ENCODE data around the gene NKAIN1.
A peak's percentile ranks its signal among the peaks of the same experiment; 100 is the strongest.

The NKAIN1 gene

DNA sequence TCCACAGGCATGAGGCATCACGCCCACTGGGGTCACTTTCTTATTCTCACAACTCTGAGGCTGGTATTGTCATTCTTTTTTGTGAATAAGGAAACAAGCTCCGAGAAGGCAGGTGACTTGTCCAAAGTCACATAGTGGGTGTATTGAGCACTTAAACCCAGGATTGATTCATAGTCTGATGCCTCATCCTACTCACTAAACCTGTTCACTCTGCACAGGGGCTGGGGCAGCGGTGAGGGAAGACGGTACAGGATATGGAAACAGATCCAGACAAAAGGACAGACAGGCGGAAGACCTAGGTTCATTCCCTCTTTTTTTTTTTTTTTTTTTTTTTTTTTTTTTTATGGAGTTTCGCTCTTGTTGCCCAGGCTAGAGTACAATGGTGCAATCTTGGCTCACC lies 56.6 kb downstream of the NKAIN1 start:
- no peaks in the 10 kb centered on the region for H3K9me3 ChIP-seq (replicated peaks; ENCODE audit: insufficient read depth, low read length)
- H3K9ac ChIP-seq (ENCODE audit: low read length) = no peak overlapping the region
- H3F3A ChIP-seq (ENCODE audit: insufficient read depth, low read length) = no peaks in the 10 kb centered on the region
- no peak overlapping the region for H3K4me2 ChIP-seq (ENCODE audit: low read depth, low read length)
- peaks cover 4% of the 10 kb centered on the region; the same call in 1 of the 2 replicates for H3K4me1 ChIP-seq (ENCODE audit: low read length)
- no peaks in the 10 kb centered on the region for H3K79me2 ChIP-seq (ENCODE audit: low read length)
- peaks cover 63% of the 10 kb centered on the region for H3K27me3 ChIP-seq (replicated peaks; ENCODE audit: insufficient read depth, low read length)
- no peaks in the 10 kb centered on the region for H4K20me1 ChIP-seq (ENCODE audit: insufficient read depth, low read length)
- H2AFZ ChIP-seq (ENCODE audit: low read length) = no peak overlapping the region
- no peak for DNase-seq
- H3K9me2 ChIP-seq (replicated peaks; ENCODE audit: insufficient read depth, low read length) = no peaks in the 10 kb centered on the region
- TF ChIP-seq, protein P1, sequence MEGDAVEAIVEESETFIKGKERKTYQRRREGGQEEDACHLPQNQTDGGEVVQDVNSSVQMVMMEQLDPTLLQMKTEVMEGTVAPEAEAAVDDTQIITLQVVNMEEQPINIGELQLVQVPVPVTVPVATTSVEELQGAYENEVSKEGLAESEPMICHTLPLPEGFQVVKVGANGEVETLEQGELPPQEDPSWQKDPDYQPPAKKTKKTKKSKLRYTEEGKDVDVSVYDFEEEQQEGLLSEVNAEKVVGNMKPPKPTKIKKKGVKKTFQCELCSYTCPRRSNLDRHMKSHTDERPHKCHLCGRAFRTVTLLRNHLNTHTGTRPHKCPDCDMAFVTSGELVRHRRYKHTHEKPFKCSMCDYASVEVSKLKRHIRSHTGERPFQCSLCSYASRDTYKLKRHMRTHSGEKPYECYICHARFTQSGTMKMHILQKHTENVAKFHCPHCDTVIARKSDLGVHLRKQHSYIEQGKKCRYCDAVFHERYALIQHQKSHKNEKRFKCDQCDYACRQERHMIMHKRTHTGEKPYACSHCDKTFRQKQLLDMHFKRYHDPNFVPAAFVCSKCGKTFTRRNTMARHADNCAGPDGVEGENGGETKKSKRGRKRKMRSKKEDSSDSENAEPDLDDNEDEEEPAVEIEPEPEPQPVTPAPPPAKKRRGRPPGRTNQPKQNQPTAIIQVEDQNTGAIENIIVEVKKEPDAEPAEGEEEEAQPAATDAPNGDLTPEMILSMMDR (IDR thresholded peaks at IDR 0.05; ENCODE audit: low read length) = no peak
- no peak for TF ChIP-seq EZH2 (optimal IDR thresholded peaks at IDR 0.05; ENCODE audit: low read depth, low read length)
- TF ChIP-seq EZH2phosphoT487 (IDR thresholded peaks at IDR 0.05; ENCODE audit: low read length) = no peak
- H3K4me3 ChIP-seq (ENCODE audit: low read length) = no peak overlapping the region
- no peaks in the 10 kb centered on the region for H3K36me3 ChIP-seq (replicated peaks; ENCODE audit: insufficient read depth, low read length)
- H3K27ac ChIP-seq (ENCODE audit: low read length) = no peak overlapping the region

DNA sequence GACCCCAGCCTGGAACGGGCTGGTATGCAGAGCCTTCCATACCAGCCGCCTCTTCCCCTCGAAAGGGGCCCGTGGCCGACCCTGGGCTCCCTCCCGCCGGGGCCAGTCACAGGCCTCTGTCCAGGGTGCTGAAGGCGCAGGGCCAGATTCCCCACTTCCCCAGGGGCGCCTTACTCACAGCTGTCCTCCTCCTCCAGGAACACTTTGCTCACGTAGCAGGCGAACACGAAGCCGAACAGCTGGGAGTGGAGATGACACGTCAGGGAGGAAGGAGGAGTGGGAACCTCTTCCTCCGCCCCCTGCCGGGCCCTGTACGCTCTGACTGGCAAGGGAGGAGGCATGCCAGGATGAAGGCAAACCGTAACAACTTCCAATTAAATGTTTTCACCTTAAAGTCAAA lies 57.3 kb downstream of the NKAIN1 start:
- Histone ChIP-seq H3K79me2 (ENCODE audit: low read length) (no peaks in the 10 kb centered on the region), H4K20me1 (ENCODE audit: insufficient read depth, low read length) (no peaks in the 10 kb centered on the region), H3K4me3 (ENCODE audit: low read length) (peak overlapping the region; percentile 9; the same call in 1 of the 2 replicates), H3K4me1 (ENCODE audit: low read length) (peaks cover 4% of the 10 kb centered on the region; the same call in 1 of the 2 replicates), H3K36me3 (replicated peaks; ENCODE audit: insufficient read depth, low read length) (no peaks in the 10 kb centered on the region), H3K9ac (ENCODE audit: low read length) (no peak overlapping the region), H3K9me3 (replicated peaks; ENCODE audit: insufficient read depth, low read length) (no peaks in the 10 kb centered on the region), H3K4me2 (ENCODE audit: low read depth, low read length) (peak overlapping the region; percentile 66), H3K27ac (ENCODE audit: low read length) (no peak overlapping the region), H3K9me2 (replicated peaks; ENCODE audit: insufficient read depth, low read length) (no peaks in the 10 kb centered on the region), H2AFZ (ENCODE audit: low read length) (no peak overlapping the region), H3F3A (ENCODE audit: insufficient read depth, low read length) (no peaks in the 10 kb centered on the region), H3K27me3 (replicated peaks; ENCODE audit: insufficient read depth, low read length) (peaks cover 62% of the 10 kb centered on the region)
- TF ChIP-seq EZH2 (optimal IDR thresholded peaks at IDR 0.05; ENCODE audit: low read depth, low read length) (no peak), EZH2phosphoT487 (IDR thresholded peaks at IDR 0.05; ENCODE audit: low read length) (no peak)
- TF ChIP-seq, protein P1 (IDR thresholded peaks at IDR 0.05; ENCODE audit: low read length) = no peak
- peak; percentile 48 for DNase-seq

DNA sequence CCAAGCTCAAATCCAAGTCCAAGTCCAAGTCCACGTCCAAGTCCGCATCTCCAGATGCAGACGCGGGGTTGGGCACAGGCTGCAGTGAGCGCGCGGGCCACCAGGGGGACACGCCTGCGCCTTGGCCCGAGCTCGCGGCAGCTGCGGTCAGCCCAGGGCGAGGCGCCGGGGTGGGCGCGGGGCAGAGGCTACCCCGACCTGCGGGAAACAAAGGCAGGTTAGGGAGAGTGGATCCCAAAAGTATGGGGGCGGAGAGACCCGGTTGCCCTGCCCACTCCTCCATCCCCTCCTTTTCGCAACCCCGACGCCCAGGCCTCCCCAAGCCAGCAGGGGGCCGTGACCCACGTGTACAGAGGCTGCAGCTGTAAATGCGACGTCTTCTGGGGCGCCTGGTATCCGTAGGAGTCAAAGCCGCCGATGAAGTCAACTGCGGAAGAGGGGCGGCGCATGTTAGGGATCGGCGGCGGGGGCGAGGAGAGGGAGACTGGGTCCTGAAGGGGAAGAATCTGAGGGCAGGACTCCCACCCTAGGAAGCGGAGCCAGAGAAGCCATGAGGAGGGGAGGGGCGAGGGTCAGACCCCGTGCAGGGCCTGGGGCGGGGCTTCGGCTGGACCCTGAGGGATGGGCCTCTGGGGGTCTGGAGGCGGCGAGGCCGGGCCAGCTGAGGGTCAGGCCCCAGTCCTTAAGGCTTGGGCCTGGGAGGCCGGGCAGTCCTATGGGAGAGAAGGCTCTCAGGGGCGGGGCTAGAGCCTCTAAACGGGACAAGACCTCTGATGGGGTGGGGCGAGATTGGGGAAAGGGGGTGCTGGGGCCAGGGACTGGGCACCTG lies 58.0 kb downstream of the NKAIN1 start:
- Histone ChIP-seq H4K20me1 (ENCODE audit: insufficient read depth, low read length) (no peaks in the 10 kb centered on the region), H3K4me2 (ENCODE audit: low read depth, low read length) (peak overlapping the region; percentile 66), H3F3A (ENCODE audit: insufficient read depth, low read length) (no peaks in the 10 kb centered on the region), H3K9me2 (replicated peaks; ENCODE audit: insufficient read depth, low read length) (no peaks in the 10 kb centered on the region), H3K27ac (ENCODE audit: low read length) (no peak overlapping the region), H3K27me3 (replicated peaks; ENCODE audit: insufficient read depth, low read length) (peaks cover 56% of the 10 kb centered on the region), H3K4me3 (ENCODE audit: low read length) (peak overlapping the region; percentile 9; the same call in 1 of the 2 replicates), H3K9me3 (replicated peaks; ENCODE audit: insufficient read depth, low read length) (no peaks in the 10 kb centered on the region), H3K4me1 (ENCODE audit: low read length) (peaks cover 4% of the 10 kb centered on the region; the same call in 1 of the 2 replicates), H3K36me3 (replicated peaks; ENCODE audit: insufficient read depth, low read length) (no peaks in the 10 kb centered on the region), H3K9ac (ENCODE audit: low read length) (no peak overlapping the region), H2AFZ (ENCODE audit: low read length) (no peak overlapping the region), H3K79me2 (ENCODE audit: low read length) (no peaks in the 10 kb centered on the region)
- TF ChIP-seq, protein P1 (IDR thresholded peaks at IDR 0.05; ENCODE audit: low read length) = peak; percentile 65
- no peak for TF ChIP-seq EZH2phosphoT487 (IDR thresholded peaks at IDR 0.05; ENCODE audit: low read length)
- no peak for TF ChIP-seq EZH2 (optimal IDR thresholded peaks at IDR 0.05; ENCODE audit: low read depth, low read length)
- DNase-seq = peak; percentile 42
